SK-N-SH (cell line): ENCODE results near the gene SKIC8. TPM values are rescaled to one million over a fixed set of nuclear protein-coding genes. Genes with fewer than 3 reads are reported as not detected.

Experiments used
- CTCF ChIA-PET: fragments of 300-600, 350-600 bp; formaldehyde crosslinking; extraction: SDS; loops from one replicate; lab custom pipeline; 2021; lab: Yijun Ruan, JAX
- POLR2A ChIA-PET: fragments of 350-600 bp; sonication (Branson Sonifier 250); formaldehyde crosslinking; extraction: SDS; loops from one replicate; lab custom pipeline; 2020; ENCODE audit warnings: antibody characterized with exemption, inconsistent platforms; lab: Yijun Ruan, JAX
- DNase-seq: peaks from one replicate; pipeline ENCODE4 v3.0.0; 2012
- H2AFZ ChIP-seq: fragments of 200-600 bp; sonication (generic); 2 replicates; pipeline ENCODE4 v1.8.1; 2016; ENCODE audit warnings: antibody characterized with exemption, mild to moderate bottlenecking, low read depth
- H3F3A ChIP-seq: fragments of 200-600 bp; sonication (generic); replicated peaks from 2 replicates; pipeline ENCODE3; 2016; ENCODE audit warnings: antibody characterized with exemption, mild to moderate bottlenecking; ENCODE audit not compliant: insufficient read depth
- H3K27ac ChIP-seq, 2 experiments: fragments of 200-500 bp in 1 of 2; fragments of 200-600 bp in 1 of 2; sonication (Bioruptor generic) in 1 of 2; sonication (generic), shearing (Covaris generic) in 1 of 2; 2 replicates each; pipeline versions ENCODE4 v1.5.1 to v1.6.1; 2014 to 2016; ENCODE audit warnings: low read depth in 2 of 2, inconsistent platforms in 1 of 2, low read length in 1 of 2, mild to moderate bottlenecking in 1 of 2, mixed read lengths in 1 of 2
- H3K27me3 ChIP-seq: fragments of 200-600 bp; sonication (generic), shearing (Covaris generic); 2 replicates; pipeline ENCODE4 v1.6.1; 2016; ENCODE audit warnings: mixed run types; ENCODE audit not compliant: insufficient read depth
- H3K36me3 ChIP-seq, 2 experiments: fragments of 200-500 bp in 1 of 2; fragments of 200-600 bp in 1 of 2; sonication (Bioruptor generic) in 1 of 2; sonication (generic) in 1 of 2; replicated peaks in 1 of 2; 2 replicates each; pipeline versions ENCODE3 to v1.5.1; 2014 to 2016; ENCODE audit warnings: low read length in 1 of 2, mild to moderate bottlenecking in 1 of 2; ENCODE audit not compliant: insufficient read depth in 2 of 2, control insufficient read depth in 1 of 2
- H3K4me1 ChIP-seq, 2 experiments: fragments of 200-500 bp in 1 of 2; fragments of 200-600 bp in 1 of 2; sonication (Bioruptor generic) in 1 of 2; sonication (generic), shearing (Covaris generic) in 1 of 2; 2 replicates each; pipeline versions ENCODE4 v1.5.1 to v1.6.1; 2014 to 2016; ENCODE audit warnings: low read depth in 1 of 2, low read length in 1 of 2, mixed run types in 1 of 2; ENCODE audit not compliant: insufficient read depth in 2 of 2, control insufficient read depth in 1 of 2
- H3K4me2 ChIP-seq: fragments of 200-600 bp; sonication (generic), shearing (Covaris generic); 2 replicates; pipeline ENCODE4 v1.6.1; 2017; ENCODE audit warnings: mixed run types
- H3K4me3 ChIP-seq, 2 experiments: fragments of 200-500 bp in 1 of 2; fragments of 200-600 bp in 1 of 2; sonication (Bioruptor generic) in 1 of 2; sonication (generic), shearing (Covaris generic) in 1 of 2; 2 replicates each; pipeline versions ENCODE4 v1.5.1 to v1.8.1; 2014 to 2016; ENCODE audit warnings: low read depth in 2 of 2, inconsistent platforms in 1 of 2, low read length in 1 of 2, mild to moderate bottlenecking in 1 of 2, mixed read lengths in 1 of 2, moderate library complexity in 1 of 2
- H3K79me2 ChIP-seq: fragments of 200-600 bp; sonication (generic); 2 replicates; pipeline ENCODE4 v1.8.1; 2017; ENCODE audit warnings: mild to moderate bottlenecking; ENCODE audit not compliant: insufficient read depth
- H3K9ac ChIP-seq: fragments of 200-600 bp; sonication (generic); 2 replicates; pipeline ENCODE4 v1.6.1; 2017; ENCODE audit warnings: mixed run types
- H3K9me2 ChIP-seq: fragments of 200-600 bp; sonication (generic); 2 replicates; pipeline ENCODE4 v1.6.1; 2017; ENCODE audit warnings: mixed run types
- H3K9me3 ChIP-seq: fragments of 200-600 bp; sonication (generic); 2 replicates; pipeline ENCODE4 v1.6.1; 2017; ENCODE audit warnings: mixed run types, mild to moderate bottlenecking, moderate library complexity
- H4K20me1 ChIP-seq: fragments of 200-600 bp; sonication (generic); 2 replicates; pipeline ENCODE4 v1.6.1; 2017; ENCODE audit warnings: mild to moderate bottlenecking, mixed run types; ENCODE audit not compliant: insufficient read depth
- EP300 ChIP-seq, 2 experiments: IDR thresholded peaks; 2 replicates each; pipeline versions ENCODE4 v1.4.0 to v1.6.1; 2012; ENCODE audit warnings: borderline replicate concordance in 1 of 2, low read depth in 1 of 2, low read length in 1 of 2
- FOSL2 ChIP-seq: IDR thresholded peaks from 2 replicates; pipeline ENCODE4 v1.4.0; 2012; ENCODE audit warnings: low read depth, mild to moderate bottlenecking, moderate library complexity, borderline replicate concordance
- FOXM1 ChIP-seq: IDR thresholded peaks from 2 replicates; pipeline ENCODE4 v1.4.0; 2012; ENCODE audit warnings: low read depth, mild to moderate bottlenecking
- JUND ChIP-seq: IDR thresholded peaks from 2 replicates; pipeline ENCODE4 v1.4.0; 2012
- MXI1 ChIP-seq: IDR thresholded peaks from 2 replicates; pipeline ENCODE4 v1.6.1; 2012; ENCODE audit warnings: mild to moderate bottlenecking, low read depth, low read length, improper control_type of control experiment
- NRF1 ChIP-seq: IDR thresholded peaks from 2 replicates; pipeline ENCODE4 v1.6.1; 2012; ENCODE audit warnings: low read depth, mild to moderate bottlenecking, low read length
- PBX3 ChIP-seq: IDR thresholded peaks from 2 replicates; pipeline ENCODE4; 2012
- POLR2AphosphoS5 ChIP-seq: IDR thresholded peaks from 2 replicates; pipeline ENCODE4 v1.6.1; 2012; ENCODE audit warnings: low read depth, low read length
- RAD21 ChIP-seq: IDR thresholded peaks from 2 replicates; pipeline ENCODE4 v1.6.1; 2012; ENCODE audit warnings: mild to moderate bottlenecking, low read length
- RFX5 ChIP-seq: IDR thresholded peaks from 2 replicates; pipeline ENCODE4 v1.6.1; 2012; ENCODE audit warnings: mild to moderate bottlenecking, improper control_type of control experiment, low read length
- USF1 ChIP-seq: IDR thresholded peaks from 2 replicates; pipeline ENCODE4 v1.4.0; 2012; ENCODE audit warnings: low read depth, borderline replicate concordance
- YY1 ChIP-seq: IDR thresholded peaks from 2 replicates; pipeline ENCODE4 v1.4.0; 2012; ENCODE audit warnings: low read depth, mild to moderate bottlenecking
- ZBTB33 ChIP-seq: IDR thresholded peaks from 2 replicates; pipeline ENCODE4 v1.4.0; 2012; ENCODE audit warnings: low read depth, borderline replicate concordance
- WGBS: methylation state at CpG from one replicate; pipeline ENCODE4 v1.1.6; 2017; ENCODE audit warnings: low lambda C conversion rate; 5-methylcytosine and 5-hydroxymethylcytosine counted together
- polyA plus RNA-seq, 3 experiments: library from polyadenylated mRNA; depleted of rRNA; stranded (reverse); fragments of >200 nt; gene quantifications; 2 replicates each; pipeline ENCODE4 v1.2.3, GENCODE V29; 2012

The SKIC8 gene
- polyA plus RNA-seq, 1 of the 3 experiments (the other 2 are of a cell fraction) = 78.8 TPM

- Histone ChIP-seq H3K27ac (no peak overlapping the region), H2AFZ (no peak overlapping the region; the same call in 1 of the 2 replicates)
Observed at GRCh38 chr15:78321041-78321570, 21.7 kb upstream of the SKIC8 start.

More at GRCh38 chr15:78321041-78321570, 21.7 kb upstream of the SKIC8 start:
- H3K9ac ChIP-seq = no peak overlapping the region
- no peaks in the 10 kb centered on the region for H4K20me1 ChIP-seq
- no peaks in the 10 kb centered on the region for H3K9me3 ChIP-seq
- WGBS = 87% methylated on average over 11 of the region's 17 CpGs
- no peak overlapping the region for H3K4me2 ChIP-seq
- H3K4me1 ChIP-seq = peaks cover 3 to 38% of the 10 kb centered on the region in 2 experiments; a peak in 2 of 4 replicates
- CTCF ChIA-PET = interaction anchor here (0.9 to 31.8 kb wide), 5 partner anchors 9 to 161 kb away, joined by 3 to 772 read pairs (median 4); no protein-coding TSS in a partner anchor
- TF ChIP-seq RAD21 (no peak), FOXM1 (no peak), POLR2AphosphoS5 (no peak), JUND (no peak), EP300 (IDR thresholded peaks at IDR 0.05; ENCODE audit: borderline replicate concordance in 1 of 2, low read depth in 1 of 2, low read length in 1 of 2) (no peak), ZBTB33 (no peak), RFX5 (no peak), YY1 (no peak), FOSL2 (no peak), USF1 (no peak), NRF1 (no peak), PBX3 (no peak), MXI1 (no peak)
- H3K9me2 ChIP-seq = no peaks in the 10 kb centered on the region
- POLR2A ChIA-PET = interaction anchor here (1.5 kb wide), 1 partner anchor 116 kb away, joined by 4 read pairs; the partner anchor contains the start of gene IREB2
- DNase-seq = no peak
- no peaks in the 10 kb centered on the region for H3F3A ChIP-seq
- no peaks in the 10 kb centered on the region for H3K27me3 ChIP-seq
- no peak overlapping the region for H3K4me3 ChIP-seq
- H3K36me3 ChIP-seq = no peaks in the 10 kb centered on the region
- no peaks in the 10 kb centered on the region for H3K79me2 ChIP-seq
